GM21367 (cell line): ENCODE data around the gene SMARCA4.

ENCODE experiments used
- ATAC-seq: cut with Tn5 transposase; IDR thresholded peaks from one replicate; pipeline ENCODE4 v1.9.1; 2021; ENCODE audit not compliant: unreplicated experiment

Gene SMARCA4

GRCh38 chr19:10960314-10961072 lies at the start of gene SMARCA4:
TSS of gene SMARCA4 (plus strand) at chr19:10961030. CDS start at chr19:10984152, 23,122 bp downstream.
- ATAC-seq = peak; percentile 58

DNA sequence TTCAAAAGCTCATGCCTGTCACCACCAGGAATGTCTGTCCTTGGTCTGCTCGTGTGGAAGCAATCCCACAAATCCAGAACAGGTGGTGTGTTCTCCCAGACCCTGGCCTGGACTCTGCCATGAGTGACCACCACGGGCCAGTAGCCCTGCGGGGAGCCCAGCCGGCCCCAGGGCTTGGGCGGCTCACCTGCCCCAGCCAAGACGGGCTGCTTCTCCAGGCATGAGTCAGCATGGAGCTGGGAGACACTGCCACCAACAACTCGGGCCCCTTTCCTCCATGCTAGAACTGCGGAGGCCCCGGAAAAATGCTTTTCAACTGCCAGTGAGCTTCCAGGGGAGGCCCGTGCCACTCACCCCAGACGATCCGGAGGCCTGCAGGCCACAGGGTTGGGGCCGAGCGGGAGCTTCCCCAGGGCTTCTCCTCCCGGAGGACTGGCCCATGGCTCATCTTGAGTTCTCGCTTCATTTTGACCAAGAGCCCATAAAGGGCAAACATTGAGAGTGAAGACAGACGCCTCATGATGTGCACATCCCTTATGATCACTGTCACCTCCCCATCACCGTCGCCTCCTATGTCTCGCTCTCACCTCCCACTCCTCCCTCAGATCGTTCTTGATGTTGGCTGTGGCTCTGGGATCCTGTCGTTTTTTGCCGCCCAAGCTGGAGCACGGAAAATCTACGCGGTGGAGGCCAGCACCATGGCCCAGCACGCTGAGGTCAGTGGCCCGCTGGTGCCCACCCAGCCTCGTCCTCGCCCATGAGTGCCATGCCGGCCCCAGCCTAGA lies 49.1 kb upstream of the SMARCA4 start:
- ATAC-seq = no peak

GRCh38 chr19:10912619-10913018 lies 48.2 kb upstream of the SMARCA4 start:
- ATAC-seq = no peak

DNA sequence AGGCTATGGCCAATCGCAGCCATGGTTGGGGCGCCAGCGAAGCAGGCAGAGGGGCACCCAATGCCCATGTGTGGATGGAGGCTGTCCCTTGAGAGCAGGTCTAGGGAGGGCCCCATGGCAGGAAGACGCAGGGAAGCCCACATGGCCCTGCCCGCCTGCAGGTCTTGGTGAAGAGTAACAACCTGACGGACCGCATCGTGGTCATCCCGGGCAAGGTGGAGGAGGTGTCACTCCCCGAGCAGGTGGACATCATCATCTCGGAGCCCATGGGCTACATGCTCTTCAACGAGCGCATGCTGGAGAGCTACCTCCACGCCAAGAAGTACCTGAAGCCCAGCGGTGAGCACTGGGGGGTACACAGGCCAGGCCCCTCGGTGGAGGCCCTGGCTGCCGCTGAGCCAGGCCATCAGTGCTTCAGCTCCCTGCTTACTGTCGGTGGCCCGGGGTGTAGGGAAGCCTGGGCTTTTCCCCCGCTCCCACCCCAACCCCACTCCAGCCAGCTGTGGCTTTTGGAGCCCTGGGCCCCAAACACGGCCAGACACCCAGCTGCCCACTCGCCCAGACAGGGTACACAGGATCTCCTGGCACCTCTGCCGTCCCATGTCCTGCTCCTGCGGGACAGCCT lies 47.0 kb upstream of the SMARCA4 start:
- ATAC-seq = no peak

DNA sequence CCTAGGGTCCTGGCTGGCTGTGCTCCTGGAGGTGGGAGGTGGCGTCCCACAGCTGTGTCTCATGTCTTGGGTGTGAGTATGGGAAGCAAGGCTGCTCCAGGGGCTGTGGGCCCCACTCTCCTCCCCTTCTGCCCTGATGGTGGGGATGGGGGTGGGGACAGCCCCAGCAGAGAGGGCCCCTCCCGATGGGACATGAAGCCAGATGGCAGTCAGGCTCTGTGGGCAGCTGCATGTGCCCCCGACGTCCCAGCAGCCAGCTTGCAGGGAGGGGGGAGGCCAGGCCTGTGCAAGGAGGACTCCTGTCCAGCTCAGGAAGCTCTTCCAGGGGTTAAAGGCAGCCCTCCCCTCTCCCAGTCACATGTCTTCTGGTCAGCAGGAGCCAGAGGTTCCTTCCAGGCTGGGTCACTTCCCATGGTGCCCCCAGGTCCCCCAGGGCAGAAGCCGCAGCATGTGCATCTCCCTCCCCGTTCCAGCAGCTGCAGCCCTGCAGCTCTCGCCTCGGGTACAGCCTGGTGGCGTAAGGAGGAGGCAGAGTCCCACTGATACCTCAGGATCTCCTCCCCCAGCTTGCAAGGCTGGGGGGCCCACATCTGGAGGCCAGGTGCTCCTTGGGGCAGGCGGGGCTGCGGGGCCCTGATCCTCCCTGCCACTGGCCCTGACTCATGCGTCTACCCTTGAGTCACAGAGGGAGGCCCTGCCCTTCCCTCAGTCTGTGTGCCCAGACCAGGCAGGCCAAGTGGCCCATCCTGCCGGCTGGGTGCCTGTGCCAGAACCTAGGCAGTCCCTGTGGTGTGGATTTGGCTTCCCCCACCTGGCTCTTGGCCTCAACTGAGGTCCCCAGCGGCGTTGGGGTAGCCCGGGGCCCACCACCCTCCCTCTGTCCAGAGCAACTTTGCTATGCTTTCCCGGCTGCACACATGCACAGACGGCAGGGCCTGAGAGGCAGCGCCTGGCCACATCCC lies 45.4 kb upstream of the SMARCA4 start:
- no peak for ATAC-seq

DNA sequence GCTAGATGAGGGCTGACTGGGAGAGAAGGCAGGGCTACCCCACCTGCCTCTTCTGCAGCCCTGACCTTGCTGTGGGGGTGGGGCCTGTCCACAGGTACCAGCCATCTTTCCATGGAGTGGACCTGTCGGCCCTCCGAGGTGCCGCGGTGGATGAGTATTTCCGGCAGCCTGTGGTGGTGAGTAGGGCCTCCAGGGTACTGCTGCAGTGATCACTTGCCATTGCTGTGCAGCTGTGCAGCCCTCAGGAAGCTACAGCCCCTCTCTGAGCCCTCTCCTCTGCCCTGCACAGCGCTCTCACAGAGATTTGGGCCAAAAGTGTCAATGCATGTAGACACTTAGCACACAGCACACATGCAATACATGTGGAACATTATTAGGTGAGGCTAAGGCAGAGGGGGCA lies 44.2 kb upstream of the SMARCA4 start:
- ATAC-seq = no peak

- ATAC-seq = no peak
Measured at GRCh38 chr19:10918359-10918758, 42.5 kb upstream of the SMARCA4 start.

DNA sequence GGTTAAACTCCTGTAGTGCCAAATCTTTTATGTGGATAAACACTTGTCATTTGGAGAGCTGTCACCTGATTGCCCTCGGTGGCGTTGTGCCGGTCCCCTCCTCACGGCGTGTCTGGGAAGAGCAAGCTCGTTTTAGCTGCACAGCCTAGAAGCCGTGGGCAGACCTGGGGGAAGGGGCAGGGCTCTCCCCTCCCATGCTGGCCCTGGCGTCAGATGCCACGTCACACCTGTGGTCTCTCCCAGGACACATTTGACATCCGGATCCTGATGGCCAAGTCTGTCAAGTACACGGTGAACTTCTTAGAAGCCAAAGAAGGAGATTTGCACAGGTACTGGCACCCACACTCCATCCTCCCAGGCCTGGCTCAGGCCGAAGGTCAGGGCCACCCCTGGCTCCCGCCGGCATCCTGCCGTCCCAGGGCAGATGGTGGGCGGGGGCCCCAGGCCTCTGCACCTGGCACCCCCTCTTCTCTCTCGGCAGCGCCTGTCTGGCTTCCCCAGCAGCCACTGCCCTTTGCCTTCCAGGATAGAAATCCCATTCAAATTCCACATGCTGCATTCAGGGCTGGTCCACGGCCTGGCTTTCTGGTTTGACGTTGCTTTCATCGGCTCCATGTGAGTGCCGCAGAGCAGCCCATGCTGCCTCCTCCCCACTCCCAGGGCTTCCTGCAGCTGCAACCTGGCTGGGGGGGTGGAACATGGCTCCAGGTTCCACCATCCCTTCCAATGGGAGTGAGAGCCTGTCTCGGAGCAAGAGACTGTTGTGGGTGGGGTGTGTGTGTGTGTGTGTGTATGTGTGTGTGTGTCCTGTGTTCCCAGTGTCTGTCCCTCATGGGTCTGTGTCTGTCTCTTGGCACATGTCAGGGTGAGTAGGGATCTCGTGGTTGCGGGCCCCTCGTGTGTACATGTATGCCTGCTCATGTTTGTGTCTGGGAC lies 41.2 kb upstream of the SMARCA4 start:
- ATAC-seq = no peak

DNA sequence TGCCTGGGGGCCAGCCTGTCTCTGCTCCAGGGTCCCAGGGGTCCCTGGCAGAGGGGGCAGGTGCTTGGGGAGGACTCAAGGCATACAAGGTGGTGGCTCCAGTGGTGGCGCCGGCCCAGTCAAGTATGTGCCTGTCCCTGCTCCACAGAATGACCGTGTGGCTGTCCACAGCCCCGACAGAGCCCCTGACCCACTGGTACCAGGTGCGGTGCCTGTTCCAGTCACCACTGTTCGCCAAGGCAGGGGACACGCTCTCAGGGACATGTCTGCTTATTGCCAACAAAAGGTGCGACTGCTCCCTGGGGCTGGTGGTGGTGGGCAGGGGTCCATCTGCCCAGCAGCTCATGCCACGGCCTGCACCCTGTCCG lies 40.6 kb upstream of the SMARCA4 start:
- no peak for ATAC-seq

GRCh38 chr19:10920781-10921180 lies 40.0 kb upstream of the SMARCA4 start:
- no peak for ATAC-seq

- ATAC-seq = no peak
Measured at GRCh38 chr19:10921199-10921909, 39.5 kb upstream of the SMARCA4 start.

- ATAC-seq = no peak
Measured at GRCh38 chr19:10921910-10922637, 38.8 kb upstream of the SMARCA4 start.

DNA sequence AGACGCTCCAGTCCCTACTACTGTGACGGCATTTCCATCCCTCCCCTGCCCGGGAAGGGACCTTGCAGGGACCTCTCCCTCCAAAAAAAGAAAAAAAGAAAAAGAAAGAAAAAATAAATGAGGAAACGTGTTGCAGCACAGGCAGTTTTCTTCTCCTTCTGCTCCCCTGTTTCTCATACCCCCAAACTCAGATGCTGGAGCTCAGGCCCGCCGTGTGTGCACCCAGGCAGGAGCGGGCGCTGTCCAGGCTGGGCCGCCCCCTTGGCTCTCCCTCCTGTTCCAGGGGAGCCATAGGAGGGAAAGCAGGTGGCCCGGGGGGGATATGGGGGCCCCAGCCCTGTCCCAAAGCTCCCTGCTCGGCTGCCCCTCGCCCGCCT lies 38.2 kb upstream of the SMARCA4 start:
- no peak for ATAC-seq

DNA sequence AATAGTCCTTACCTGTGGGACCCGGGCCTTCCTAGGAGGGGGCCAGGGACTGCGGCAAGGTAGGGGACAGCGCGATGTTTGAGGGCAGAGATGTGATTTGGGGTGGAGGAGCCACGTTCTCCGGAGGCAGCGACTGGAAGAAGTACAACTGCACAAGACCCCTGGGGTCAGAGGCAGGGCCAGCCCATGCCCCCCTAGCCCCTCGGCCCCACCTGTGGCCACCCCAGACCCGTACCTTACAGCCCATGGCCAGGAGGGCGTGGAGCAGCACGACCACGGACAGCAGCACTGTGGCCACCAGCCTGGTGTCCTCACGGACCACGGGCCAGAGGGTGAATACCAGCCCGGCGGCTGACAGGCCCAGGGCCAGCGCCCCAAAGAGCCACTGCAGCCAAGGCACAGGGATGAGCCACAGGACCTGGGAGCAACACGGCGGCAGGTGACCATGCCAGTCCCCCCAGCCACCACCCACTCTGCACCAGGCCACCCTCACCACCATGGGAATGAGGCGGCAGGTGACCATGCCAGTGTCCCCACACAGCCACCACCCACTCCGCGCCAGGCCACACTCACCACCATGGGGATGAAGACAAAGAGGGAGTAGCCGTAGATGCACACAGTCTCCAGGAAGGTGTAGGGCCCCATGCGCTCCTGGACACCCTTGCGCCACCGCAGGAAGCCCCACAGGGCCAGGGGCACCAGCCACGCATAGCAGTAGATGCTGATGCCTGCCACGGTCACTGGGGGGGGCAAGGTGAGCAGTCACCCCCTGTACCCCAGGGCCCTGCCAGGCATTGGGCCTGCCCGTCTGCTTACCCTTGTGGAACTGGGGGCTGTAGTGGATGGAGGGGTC lies 37.3 kb upstream of the SMARCA4 start:
- no peak for ATAC-seq

GRCh38 chr19:10924597-10924996 lies 36.2 kb upstream of the SMARCA4 start:
- no peak for ATAC-seq

- no peak for ATAC-seq
Measured at GRCh38 chr19:10927730-10928562, 32.9 kb upstream of the SMARCA4 start.
